Ishikawa (cell line): ENCODE data around the gene VSTM2B.

Experiments
- CEBPB ChIP-seq: IDR thresholded peaks from 2 replicates; pipeline ENCODE4 v1.6.1; 2012
- CREB1 ChIP-seq: IDR thresholded peaks from 2 replicates; pipeline ENCODE4 v1.6.1; 2012; ENCODE audit warnings: low read depth
- EGR1 ChIP-seq: IDR thresholded peaks from 2 replicates; pipeline ENCODE4 v1.6.1; 2012
- EP300 ChIP-seq: IDR thresholded peaks from 2 replicates; pipeline ENCODE4 v1.6.1; 2012; ENCODE audit warnings: borderline replicate concordance
- FOXM1 ChIP-seq: IDR thresholded peaks from 2 replicates; pipeline ENCODE4 v1.6.1; 2012; ENCODE audit warnings: low read depth, borderline replicate concordance
- RAD21 ChIP-seq: IDR thresholded peaks from 2 replicates; pipeline ENCODE4 v1.6.1; 2012; ENCODE audit warnings: low read depth
- TCF12 ChIP-seq: IDR thresholded peaks from 2 replicates; pipeline ENCODE4 v1.6.1; 2012; ENCODE audit warnings: low read depth
- USF1 ChIP-seq: IDR thresholded peaks from 2 replicates; pipeline ENCODE4 v1.6.1; 2012
- YY1 ChIP-seq: IDR thresholded peaks from 2 replicates; pipeline ENCODE4 v1.6.1; 2012; ENCODE audit warnings: low read depth
- ZBTB7A ChIP-seq: IDR thresholded peaks from 2 replicates; pipeline ENCODE4 v1.6.1; 2012; ENCODE audit warnings: low read depth
- TF ChIP-seq, protein P1 (sequence below): IDR thresholded peaks from 2 replicates; pipeline ENCODE4 v1.6.1; 2012
- TF ChIP-seq, protein P2 (sequence below): IDR thresholded peaks from 2 replicates; pipeline ENCODE4 v1.6.1; 2012; ENCODE audit warnings: low read depth, mild to moderate bottlenecking

GRCh38 chr19:29544656-29545360 is 19.0 kb downstream of the VSTM2B start:
- TF ChIP-seq ZBTB7A (no peak), RAD21 (no peak), EGR1 (no peak), CEBPB (no peak), EP300 (no peak), YY1 (no peak), CREB1 (no peak), FOXM1 (no peak), USF1 (no peak), TCF12 (no peak)
- TF ChIP-seq, protein P1, sequence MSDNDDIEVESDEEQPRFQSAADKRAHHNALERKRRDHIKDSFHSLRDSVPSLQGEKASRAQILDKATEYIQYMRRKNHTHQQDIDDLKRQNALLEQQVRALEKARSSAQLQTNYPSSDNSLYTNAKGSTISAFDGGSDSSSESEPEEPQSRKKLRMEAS, result no peak
- TF ChIP-seq, protein P2, sequence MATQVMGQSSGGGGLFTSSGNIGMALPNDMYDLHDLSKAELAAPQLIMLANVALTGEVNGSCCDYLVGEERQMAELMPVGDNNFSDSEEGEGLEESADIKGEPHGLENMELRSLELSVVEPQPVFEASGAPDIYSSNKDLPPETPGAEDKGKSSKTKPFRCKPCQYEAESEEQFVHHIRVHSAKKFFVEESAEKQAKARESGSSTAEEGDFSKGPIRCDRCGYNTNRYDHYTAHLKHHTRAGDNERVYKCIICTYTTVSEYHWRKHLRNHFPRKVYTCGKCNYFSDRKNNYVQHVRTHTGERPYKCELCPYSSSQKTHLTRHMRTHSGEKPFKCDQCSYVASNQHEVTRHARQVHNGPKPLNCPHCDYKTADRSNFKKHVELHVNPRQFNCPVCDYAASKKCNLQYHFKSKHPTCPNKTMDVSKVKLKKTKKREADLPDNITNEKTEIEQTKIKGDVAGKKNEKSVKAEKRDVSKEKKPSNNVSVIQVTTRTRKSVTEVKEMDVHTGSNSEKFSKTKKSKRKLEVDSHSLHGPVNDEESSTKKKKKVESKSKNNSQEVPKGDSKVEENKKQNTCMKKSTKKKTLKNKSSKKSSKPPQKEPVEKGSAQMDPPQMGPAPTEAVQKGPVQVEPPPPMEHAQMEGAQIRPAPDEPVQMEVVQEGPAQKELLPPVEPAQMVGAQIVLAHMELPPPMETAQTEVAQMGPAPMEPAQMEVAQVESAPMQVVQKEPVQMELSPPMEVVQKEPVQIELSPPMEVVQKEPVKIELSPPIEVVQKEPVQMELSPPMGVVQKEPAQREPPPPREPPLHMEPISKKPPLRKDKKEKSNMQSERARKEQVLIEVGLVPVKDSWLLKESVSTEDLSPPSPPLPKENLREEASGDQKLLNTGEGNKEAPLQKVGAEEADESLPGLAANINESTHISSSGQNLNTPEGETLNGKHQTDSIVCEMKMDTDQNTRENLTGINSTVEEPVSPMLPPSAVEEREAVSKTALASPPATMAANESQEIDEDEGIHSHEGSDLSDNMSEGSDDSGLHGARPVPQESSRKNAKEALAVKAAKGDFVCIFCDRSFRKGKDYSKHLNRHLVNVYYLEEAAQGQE, result no peak
